Muscle of arm (tissue), 12 donors: ENCODE measurements around the gene DENND4A. TPM values are rescaled to one million over a fixed set of nuclear protein-coding genes. Genes with fewer than 3 reads are reported as not detected.
"Not testable (repeated sequence)": the region's sequence is repeated elsewhere in the genome, so short reads cannot be mapped to it uniquely, and the experiment has no call there.

ENCODE experiments used
- DNase-seq: peaks from one replicate; pipeline ENCODE4 v3.0.0-alpha.2; 2013
- polyA plus RNA-seq, 12 donors: library from polyadenylated mRNA; unstranded; fragments of 120-200 nt; gene quantifications; one replicate each; pipeline ENCODE4 v1.2.1, GENCODE V29; 2013; ENCODE audit not compliant: insufficient read length in 12 of 12

The DENND4A gene
- polyA plus RNA-seq, 12 donors: 10.4 to 19.0 (median 14.0) TPM; not detected in 1

DNA sequence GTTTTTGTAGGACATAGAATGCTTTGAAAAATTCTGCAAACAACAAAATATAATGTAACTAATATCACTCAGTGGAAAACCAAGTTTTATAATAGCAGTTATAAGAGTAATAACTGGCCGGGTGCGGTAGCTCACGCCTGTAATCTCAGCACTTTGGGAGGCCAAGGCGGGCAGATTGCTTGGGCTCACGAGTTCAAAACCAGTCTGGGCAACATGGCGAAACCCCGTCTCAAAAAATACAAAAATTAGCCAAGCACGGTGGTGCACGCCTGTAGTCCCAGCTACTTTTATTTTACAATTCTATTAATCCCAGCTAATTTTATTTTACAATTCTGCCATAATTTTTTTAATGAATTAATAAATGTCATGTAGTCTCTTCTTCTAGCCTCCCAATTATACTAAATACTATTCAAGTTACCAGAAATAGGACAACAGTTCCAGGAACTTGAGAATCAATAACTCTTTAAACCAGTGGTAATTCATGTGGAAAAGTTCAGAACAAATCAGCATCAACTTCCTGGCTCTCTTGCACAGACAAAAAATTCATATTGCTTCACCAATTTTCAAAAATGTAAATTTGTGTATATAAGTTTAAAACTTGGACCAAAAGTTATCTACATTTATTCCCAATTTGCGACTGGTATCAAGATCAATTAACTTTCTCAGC is 2.2 kb downstream of the DENND4A start:
- no peak for DNase-seq

DNA sequence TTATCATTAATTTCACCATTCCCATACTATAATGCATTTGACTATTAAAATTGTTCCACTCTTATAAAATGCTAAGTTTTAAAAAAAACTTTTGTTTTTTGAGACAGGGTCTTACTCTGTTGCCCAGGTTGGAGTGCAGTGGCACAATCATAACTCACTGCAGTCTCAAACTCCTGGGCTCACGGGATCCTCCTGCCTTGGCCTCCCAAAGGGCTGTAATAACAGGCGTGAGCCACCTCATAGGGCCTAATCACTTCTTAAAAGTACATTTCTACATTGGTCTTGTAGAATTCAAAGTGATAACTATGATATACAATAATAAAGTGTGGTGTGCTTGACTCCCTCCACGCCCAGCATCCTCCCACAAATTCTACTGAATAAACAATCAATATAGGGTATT is 3.0 kb downstream of the DENND4A start:
- no peak for DNase-seq

DNA sequence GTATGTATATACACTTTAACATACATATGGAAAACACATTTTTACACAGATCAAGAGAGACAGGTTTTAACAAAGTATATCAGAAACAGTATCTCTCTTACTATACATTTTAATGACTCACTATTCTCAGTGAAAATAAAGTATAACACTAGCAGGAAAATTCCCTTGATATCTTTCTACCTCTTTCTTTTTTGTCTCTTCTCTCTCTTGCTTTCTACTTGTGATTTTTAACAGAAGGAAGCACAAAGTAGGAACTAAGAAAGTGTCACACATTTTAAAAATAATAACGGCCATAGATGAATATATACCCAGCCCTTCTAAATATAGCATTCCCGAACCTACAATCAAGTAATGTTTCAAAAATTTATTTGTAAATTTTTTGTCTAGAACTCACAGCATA is 4.8 kb downstream of the DENND4A start:
- DNase-seq: no peak

DNA sequence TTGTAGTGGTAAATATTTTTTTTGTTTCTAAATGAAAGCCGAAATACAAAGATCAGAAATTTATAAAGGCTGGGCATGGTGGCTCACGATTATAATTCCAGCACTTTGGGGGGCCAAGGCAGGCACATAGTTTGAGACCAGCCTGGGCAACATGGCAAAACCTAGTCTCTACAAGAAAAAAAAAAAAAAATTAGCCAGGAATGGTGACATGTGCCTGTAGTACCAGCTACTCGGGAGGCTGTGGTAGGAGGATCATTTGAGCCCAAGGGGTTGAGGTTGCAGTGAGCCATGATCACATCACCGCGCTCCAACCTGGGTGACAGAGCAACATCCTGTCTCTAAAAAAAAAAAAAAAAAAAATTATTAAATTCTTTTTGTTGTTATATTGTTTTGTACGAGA is 6.9 kb downstream of the DENND4A start:
- DNase-seq: no peak

DNA sequence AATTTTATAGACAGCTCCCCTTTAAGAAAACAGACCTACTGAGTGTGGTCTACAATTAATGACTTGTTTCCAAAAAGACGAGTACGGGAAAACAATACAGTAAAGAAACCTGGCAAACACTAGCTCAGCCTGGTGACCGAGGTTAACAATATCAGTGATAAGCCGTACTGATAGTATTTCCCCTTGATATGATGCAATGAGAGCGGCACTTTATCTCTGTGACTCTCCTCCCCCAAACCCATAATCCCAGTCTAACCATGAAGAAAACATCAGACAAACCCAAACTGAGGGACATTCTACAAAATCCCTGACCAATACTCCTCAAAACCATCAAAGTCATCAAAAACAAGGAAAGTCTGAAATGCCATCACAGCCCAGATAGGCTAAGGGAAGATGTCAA is 8.2 kb downstream of the DENND4A start:
- no peak for DNase-seq

DNA sequence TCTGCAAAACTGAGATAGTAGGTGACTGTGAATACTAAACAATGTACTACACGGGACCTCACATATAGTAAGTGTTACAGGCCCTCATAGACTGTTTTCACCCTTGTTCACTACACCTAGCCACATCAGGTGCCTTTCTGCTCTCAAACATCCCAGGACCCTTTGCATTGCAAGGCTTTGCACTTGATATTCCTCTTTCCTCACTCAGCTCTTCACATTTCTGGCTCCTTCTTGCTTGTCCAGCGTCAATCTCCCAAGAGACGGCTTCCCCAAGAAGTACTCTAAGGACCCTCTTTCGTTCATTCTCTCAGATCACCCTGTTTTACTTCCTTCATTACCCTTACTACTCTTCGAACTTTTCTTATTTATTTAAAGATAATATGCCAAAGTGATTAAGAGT is 10.0 kb downstream of the DENND4A start:
- no peak for DNase-seq

DNA sequence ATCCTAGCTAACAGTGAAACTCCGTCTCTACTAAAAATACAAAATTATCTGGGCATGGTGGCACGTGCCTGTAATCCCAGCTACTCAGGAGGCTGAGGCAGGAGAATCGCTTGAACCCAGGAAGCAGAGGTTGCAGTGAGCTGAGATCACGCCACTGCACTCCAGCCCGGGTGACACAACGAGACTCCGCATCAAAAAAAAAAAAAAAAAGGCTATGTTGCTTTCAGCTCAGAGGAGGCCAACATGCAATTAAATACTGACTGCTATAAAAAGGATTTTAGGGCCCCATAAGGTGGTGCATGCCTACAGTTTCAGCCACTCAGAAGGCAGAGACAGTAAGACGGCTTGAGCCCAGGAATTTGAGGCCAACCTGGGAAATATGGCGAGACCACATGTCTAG is 13.4 kb downstream of the DENND4A start:
- DNase-seq: not testable (repeated sequence)

DNA sequence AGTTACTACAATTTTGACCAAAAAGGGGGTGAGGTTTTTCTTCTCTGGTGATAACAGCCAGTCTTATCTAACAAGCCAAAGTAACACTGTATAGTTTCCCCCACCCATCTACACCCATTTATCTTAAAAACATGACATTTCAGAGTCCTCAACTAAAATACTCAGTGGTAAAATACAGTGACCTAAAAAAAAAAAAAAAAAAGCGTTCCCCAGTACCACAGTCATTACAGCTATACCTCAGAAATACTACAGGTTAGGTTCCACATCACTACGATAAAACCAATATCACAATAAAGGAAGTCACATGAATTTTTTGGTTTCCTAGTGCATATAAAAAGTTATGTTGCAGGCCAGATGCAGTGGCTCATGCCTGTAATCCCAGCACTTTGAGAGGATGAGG is 13.8 kb downstream of the DENND4A start:
- DNase-seq: no peak

DNA sequence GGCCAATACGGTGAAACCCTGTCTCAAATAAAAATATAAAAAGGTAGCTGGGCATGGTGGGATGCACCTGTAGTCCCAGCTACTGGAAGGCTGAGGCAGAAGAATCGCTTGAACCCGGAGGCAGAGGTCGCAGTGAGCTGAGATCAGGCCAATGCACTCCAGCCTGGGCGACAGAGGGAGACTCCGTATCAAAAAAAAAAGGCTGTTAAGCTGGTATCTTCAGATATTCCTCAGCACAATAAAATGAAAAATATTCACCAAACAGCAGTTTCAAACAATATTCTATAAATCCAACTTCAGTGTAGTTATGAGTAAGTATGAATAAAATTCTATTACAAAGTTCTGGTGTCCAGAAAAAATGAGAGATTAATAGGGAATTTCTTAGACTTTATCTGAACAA is 14.2 kb downstream of the DENND4A start:
- no peak for DNase-seq

DNA sequence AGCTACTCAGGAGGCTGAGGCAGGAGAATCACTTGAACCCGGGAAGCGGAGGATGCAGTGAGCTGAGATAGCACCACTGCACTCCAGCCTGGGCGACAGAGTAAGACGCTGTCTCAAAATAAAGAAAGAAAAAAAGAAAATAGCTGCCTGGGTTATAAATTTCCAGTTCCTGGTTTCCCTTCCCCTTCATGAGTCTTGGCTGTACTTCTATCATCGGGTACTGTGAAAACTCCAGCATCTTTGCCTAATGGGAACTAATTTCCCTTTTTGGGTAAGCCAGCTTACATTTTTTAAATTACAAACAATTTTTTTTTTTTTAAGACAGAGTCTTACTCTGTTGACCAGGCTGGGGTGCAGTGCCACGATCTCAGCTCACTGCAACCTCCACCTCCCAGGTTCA is 15.0 kb downstream of the DENND4A start:
- DNase-seq: no peak

DNA sequence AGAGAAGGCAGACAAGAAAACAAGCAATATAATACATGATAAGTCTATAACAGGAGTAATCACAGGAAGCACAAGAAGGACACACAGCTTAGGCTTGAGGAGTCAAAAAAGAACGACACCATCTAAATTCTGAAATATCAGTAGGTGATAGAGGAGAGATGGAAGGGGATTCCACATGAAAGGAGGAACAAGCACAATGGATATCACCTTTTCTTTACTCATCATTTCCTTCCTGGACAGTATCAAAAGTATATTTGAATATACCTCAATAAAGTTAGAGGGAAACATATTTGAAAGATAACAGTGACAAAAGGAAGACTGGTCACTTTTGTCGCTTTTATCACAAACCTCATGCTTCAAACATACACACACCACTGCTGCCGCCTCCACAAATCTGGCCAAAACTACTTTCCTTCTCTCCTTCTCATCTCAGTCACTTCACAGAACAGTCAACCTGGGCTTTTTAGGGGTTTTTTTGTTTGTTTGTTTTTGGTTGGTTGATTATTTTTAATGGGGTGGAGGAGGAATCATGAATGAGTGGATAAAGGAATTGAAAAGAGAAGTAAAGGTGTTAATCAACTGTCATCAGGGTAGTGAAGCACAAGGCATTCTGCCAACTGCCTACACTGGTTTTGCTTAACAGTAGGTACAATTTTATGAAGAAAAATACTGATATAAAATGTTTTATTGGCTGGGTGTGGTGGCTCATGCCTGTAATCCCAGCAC is 18.5 kb downstream of the DENND4A start:
- no peak for DNase-seq

DNA sequence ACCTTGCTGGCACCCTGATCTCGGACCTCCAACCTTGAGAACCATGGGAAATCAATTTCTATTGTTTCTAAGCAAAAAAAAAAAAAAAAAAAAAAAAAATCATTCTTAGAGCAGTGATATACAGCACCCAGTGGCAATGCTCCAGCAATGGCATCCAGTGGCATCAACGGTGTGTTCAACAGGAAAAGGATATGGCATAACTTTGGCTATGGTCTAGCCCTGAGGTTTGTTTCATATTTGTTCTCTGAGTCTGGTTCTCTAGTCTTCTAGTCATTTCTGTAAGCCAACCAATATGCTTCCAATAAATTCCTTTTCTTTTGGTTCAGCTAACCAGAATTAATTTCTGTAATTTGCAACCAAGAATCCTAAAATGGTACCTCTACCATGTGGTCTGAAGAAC is 19.2 kb downstream of the DENND4A start:
- no peak for DNase-seq

DNA sequence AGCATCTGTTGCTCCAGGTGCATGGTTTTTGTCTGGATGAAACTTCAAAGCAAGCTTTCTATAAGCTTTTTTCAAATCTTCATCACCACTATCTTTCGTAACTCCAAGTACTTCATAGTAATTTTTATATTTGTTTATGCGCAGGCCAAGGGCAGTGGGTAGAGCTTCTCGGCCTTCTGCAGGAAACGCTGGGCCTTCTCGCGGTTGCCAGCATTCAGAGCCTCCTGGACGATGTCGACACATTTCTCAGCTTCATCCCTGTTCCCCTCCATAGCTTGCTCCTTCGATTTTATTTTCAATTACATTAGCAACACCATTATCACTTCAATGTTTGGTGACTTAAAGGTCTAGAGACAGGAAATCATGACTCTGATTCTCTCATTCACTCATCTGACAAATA is 20.2 kb downstream of the DENND4A start:
- no peak for DNase-seq

DNA sequence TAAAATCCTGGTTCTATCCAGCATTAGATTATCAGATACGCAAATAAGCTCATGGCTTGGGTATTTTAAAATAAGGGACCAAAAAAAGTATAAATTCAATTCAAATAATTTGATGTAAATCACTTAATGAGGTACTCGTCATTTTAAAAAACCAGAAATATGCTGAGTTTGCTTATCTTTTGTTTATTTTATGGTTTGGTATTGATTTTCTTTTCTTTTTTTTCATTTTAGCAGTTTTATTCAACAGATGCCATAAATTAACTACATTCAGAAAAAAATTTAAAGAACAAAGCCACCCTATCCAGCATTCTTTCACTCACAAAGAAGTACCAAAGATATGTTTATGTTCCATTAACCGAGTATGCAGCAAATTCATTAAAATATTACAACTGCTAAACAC is 22.6 kb downstream of the DENND4A start:
- no peak for DNase-seq

DNA sequence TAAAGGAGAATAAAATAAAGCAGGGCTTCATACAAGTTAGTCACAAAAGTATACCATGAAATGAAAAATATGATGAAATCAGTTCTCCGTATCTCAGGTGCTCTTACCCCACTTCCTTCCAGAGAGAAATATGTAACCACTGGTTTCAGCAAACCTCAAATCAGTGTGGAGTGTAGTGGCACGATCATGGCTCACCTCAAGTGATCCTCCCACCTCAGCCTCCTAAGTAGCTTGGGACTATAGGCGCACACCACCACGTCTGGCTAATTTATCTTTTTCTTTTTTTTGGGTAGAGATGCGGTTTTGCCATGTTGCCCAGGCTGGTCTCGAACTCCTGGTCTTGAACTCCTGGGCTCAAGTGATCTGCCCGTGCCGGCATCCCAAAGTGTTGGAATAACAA is 24.2 kb downstream of the DENND4A start:
- no peak for DNase-seq

DNA sequence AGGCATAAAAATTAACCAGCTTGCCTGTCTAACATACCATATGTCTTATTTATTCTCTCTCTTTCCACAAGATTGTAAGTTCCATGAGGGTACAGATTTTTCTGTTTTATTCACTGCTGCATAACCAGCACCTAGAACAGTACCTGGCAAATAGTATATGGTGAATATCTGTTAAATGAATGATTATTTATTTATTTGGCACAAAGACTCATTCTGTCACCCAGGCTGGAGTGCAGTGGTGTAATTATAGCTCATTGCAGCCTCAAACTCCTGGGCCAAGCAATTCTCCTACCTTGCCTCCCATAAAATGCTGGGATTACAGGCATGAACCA is 24.9 kb downstream of the DENND4A start:
- no peak for DNase-seq

DNA sequence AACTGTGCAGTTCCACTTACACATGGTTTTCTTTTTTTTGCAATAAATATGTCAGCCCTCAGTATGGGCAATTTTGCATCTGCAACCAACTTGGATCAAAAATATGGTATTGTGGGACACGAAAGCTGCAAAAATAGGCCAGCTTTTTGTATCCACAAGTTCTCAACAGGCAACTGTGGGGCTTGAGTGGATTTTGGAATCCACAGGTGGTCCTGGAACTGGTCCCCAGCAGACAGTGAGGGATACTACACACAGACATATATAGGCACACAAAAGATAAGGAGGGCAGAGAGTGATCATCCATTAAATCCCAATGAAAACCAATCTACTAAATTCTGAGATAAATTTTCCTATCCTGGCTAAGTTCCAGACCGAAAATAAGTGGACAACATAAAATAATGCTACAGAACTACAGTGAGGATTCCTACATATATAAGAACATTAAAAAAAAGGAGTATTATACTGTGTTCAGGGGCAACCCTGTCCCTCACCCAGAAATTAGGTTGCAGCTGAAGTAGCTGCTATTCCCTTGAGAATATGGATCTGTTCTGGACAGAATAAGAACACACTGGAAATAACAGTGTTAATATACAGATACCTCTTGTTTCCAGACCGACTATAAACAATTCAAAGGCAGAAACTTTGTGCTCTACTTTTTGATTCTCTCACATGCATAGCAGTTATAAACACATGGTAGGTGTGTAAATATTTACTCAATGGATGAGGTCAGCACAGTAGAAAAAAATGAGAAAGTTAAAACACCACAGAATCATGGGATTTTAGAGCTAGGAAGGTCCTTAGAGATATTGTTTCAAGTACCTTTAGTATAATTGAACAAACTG is 25.4 kb downstream of the DENND4A start:
- DNase-seq: no peak

DNA sequence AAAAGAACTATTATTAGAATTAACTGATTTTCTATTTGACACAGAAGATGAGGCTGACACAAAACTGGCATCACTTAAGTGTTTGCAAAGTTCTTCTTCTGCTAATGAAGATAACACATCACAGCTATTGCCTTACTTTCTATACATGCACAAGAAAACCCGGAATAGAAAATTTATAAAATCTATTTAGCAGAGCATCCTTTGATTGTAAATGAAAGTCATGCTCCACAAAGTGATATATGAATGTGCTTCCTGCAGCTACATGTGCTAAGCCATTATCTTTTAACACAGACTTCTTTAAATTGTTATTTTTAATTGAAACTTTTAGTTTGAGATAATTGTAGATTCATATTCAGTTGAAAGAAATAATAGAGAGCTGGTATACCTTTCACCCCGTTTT is 27.0 kb downstream of the DENND4A start:
- no peak for DNase-seq

DNA sequence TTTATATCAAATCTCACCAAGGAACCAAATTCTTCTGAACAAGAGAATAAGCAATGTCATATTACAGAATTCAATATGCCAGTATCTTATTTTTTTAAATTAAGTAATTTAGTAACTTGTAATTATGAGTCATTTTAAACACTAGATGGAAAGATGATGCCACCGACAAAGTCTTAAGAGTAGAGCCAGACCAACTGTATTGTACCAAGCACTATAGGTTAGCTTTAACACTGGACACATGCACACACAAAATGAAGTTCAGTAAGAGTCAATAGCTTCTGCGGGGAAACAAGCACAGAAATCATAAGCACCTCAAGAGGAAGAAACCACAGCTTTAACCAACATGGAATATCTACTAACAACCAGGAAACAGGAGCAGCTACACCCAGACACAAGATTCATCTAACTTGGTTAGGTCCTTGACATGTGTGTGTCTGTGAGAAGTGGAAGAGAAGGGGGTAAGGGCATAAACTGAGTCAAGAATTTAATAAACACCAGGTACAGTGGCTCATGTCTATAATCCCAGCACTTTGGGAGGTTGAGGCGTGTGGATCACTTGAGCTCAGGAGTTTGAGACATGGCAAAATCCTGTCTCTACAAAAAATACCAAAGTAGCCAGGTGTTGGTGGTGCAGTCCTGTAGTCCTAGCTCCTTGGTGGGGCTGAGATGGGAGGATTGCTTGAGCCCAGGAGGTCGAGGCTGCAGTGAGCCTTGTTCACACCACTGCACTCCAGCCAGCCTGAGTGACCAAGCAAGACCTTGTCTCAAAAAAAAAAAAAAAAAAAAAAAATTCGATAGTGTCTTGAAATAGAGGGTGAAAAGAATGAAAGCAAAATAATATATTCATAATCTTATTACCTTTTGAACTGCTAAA is 28.9 kb downstream of the DENND4A start:
- no peak for DNase-seq

DNA sequence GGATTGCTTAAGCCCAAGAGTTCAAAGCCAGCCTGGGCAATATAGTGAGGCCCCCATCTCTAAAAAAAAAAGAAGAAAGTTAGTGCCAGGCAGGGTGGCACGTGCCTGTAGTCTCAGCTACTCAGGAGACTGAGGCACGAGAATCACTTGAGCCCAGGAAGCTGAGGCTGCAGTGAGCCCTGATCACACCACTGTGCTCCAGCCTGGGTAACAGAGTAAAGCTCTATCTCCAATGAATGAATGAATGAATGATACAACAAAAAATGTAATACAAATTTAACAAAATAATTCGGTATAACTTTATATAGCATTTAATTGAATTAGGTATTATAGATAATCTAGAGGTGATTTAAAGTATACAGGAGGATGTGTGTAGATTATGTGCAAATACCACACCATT is 29.7 kb downstream of the DENND4A start:
- DNase-seq: no peak

DNA sequence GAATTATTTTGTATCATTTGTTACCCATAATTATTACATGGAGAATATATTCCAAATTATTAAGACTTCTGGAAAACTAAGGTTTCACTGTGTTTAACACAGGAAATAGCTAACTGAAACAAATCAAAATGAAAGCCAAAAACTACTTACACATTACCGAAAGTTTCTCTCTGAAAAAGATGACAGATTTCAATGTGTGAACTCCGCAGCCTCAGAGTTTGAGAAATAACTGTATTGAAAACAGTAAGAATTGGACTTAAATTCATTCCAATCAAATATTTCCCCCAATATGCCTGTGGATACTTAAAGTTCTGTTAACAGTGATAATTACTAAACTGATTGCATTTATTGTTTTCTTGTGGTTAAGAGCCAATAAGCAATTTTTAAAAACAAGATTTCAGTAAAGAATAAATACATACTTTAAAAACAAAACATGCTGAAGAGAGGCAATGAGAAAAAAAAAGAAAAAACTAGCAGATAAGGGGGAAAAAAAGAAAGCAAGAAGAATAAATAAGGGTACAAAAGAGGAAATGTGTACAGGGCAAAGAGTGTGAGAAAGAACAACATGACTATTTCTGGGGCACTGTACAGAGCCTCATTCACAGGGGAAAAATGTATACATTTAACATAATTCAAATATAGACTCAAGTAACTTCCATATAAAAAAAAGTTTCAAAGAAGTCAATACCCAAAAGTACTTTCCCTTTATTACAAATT is 30.7 kb downstream of the DENND4A start:
- DNase-seq: no peak
